ENCODE data around the gene PGS1. TPM values are rescaled to one million over a fixed set of nuclear protein-coding genes. Genes with fewer than 3 reads are reported as not detected.

Gene PGS1
- total and polyA plus RNA-seq, 3 donors from 2014 or later: 34.9 to 58.4 (median 50.4) TPM

DNA sequence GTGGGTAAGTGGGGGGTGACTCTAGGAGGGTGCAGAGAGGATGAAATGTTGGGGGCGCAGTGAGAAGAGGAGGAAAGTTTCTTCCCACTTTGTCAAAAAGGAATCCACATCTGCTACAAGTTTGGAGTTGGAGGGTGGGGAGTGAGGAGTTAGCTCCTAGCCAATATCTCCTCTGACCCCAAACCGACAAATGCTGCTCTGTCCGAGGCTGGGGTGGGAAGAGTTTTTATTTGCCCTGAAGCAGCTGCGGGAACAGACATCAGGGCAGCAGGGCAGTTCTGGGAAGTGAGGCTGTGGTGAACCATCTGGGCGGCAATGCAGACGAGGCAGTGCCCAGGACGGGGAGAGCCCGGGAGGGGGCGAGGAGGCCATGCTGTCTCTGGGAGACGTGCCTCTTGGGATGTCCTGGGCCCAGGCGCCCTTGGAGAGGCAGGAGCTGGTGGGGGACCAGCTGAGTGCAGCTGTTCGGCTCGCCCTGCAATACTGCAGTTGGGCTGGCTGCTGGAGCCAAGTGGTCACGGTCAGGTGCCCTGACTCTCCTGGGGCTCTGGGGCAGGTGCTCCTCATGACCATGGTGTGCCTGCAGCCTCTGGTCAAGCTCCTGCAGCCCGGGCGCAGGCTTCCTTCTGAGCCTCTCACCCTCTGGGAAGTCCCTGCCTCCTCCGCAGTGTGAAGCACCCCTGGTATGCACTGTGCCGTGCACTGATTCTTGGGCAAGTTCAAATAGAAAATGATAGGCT, 12.2 kb upstream of the PGS1 start:
- no peak overlapping the region for H3K4me3 ChIP-seq
- no peaks in the 10 kb centered on the region for H3K9me3 ChIP-seq
- TF ChIP-seq POLR2A (IDR thresholded peaks at IDR 0.05): no peak
- no peak for TF ChIP-seq CTCF (IDR thresholded peaks at IDR 0.05)
- intact Hi-C loops (cut with DNase I; ENCODE audit: low total_unique reads): no loop called here
- peak; percentile 33 for DNase-seq
- H3K4me1 ChIP-seq: peaks cover 15% of the 10 kb centered on the region
- H3K27ac ChIP-seq: peak overlapping the region in 1 of 2 donors; percentile 72
- no peaks in the 10 kb centered on the region for H3K36me3 ChIP-seq (ENCODE audit: low read depth, missing control alignments)
- H3K27me3 ChIP-seq: no peaks in the 10 kb centered on the region
- 54 to 60% methylated on average over 10 to 18 of the region's 18 CpGs for WGBS, 2 donors

GRCh38 chr17:78367193-78367592, 11.3 kb upstream of the PGS1 start:
- Histone ChIP-seq H3K27me3 (no peaks in the 10 kb centered on the region), H3K4me3 (no peak overlapping the region), H3K9me3 (no peaks in the 10 kb centered on the region), H3K27ac (no peak overlapping the region), H3K4me1 (peaks cover 15% of the 10 kb centered on the region), H3K36me3 (ENCODE audit: low read depth, missing control alignments) (no peaks in the 10 kb centered on the region)
- TF ChIP-seq CTCF (IDR thresholded peaks at IDR 0.05): no peak
- TF ChIP-seq POLR2A (IDR thresholded peaks at IDR 0.05): no peak
- intact Hi-C loops (cut with DNase I; ENCODE audit: low total_unique reads): no loop called here
- WGBS, 2 donors: 85 to 87% methylated on average over 5 of the region's 5 CpGs
- DNase-seq: no peak

GRCh38 chr17:78368348-78368747, 10.1 kb upstream of the PGS1 start:
- Histone ChIP-seq H3K27ac (no peak overlapping the region), H3K9me3 (no peaks in the 10 kb centered on the region), H3K27me3 (no peaks in the 10 kb centered on the region), H3K36me3 (ENCODE audit: low read depth, missing control alignments) (no peaks in the 10 kb centered on the region), H3K4me1 (peaks cover 15% of the 10 kb centered on the region), H3K4me3 (no peak overlapping the region)
- intact Hi-C loops (cut with DNase I; ENCODE audit: low total_unique reads): no loop called here
- TF ChIP-seq CTCF (IDR thresholded peaks at IDR 0.05) (no peak), POLR2A (IDR thresholded peaks at IDR 0.05) (no peak)
- 87 to 95% methylated on average over 4 to 6 of the region's 6 CpGs for WGBS, 2 donors
- no peak for DNase-seq

DNA sequence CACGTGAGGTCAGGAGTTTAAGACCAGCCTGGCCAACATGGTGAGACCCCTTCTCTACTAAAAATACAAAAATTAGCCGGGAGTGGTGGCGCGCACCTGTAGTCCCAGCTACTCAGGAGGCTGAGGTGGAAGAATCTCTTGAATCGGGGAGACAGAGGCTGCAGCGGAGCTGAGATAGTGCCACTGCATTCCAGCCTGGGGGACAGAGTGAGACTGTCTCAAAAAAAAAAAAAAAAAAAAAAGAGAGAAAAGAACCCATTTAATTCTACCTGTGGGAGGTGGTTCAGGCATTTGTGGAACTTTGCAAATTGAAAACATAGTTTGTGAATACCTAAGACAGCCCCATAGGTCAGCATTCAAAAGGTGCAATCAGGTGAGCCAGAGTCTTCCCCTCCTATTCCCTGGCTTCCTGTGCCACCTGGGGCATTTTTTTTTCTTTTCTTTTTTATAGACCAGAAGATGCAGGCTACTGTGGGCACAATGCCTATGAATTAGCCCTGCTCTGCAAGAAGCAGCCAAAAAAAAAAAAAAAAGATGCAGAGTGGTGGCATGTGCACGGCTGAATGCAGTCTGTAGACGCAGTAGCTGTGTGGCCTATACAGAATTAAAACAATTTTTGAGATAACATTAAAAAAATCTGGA, 9.5 kb upstream of the PGS1 start:
- H3K4me3 ChIP-seq: no peak overlapping the region
- TF ChIP-seq CTCF (IDR thresholded peaks at IDR 0.05) (no peak), POLR2A (IDR thresholded peaks at IDR 0.05) (no peak)
- no peak for DNase-seq
- no peaks in the 10 kb centered on the region for H3K27me3 ChIP-seq
- intact Hi-C loops (cut with DNase I; ENCODE audit: low total_unique reads): no loop called here
- H3K4me1 ChIP-seq: peaks cover 15% of the 10 kb centered on the region
- H3K36me3 ChIP-seq (ENCODE audit: low read depth, missing control alignments): no peaks in the 10 kb centered on the region
- H3K27ac ChIP-seq: no peak overlapping the region
- no peaks in the 10 kb centered on the region for H3K9me3 ChIP-seq
- 96% methylated on average over 8 of the region's 8 CpGs for WGBS, 2 donors
